Vagina (tissue), 2 donors: Measurements from ENCODE around the gene HUS1.

Experiments used
- POLR2A ChIP-seq, 2 donors: fragments of 450-650 bp; IDR thresholded peaks; one replicate each; pipeline ENCODE4 v1.6.1; 2017; ENCODE audit warnings: antibody characterized with exemption in 2 of 2, mild to moderate bottlenecking in 2 of 2, moderate library complexity in 2 of 2
- POLR2AphosphoS5 ChIP-seq, 2 donors: sonication (generic); formaldehyde crosslinking; IDR thresholded peaks; one replicate each; pipeline ENCODE4 v1.9.0; 2017; ENCODE audit warnings: antibody characterized with exemption in 2 of 2, mild to moderate bottlenecking in 2 of 2, low read depth in 1 of 2; ENCODE audit not compliant: insufficient read depth in 1 of 2
- TF ChIP-seq, protein P1 (sequence below), 3 experiments: fragments of 450-650 bp in 2 of 3; fragments of 200-600 bp in 1 of 3; sonication (generic) in 1 of 3; IDR thresholded peaks; one replicate each; pipeline ENCODE4 v1.5.1; 2017 to 2019; ENCODE audit warnings: antibody characterized with exemption in 3 of 3, mild to moderate bottlenecking in 2 of 3, moderate library complexity in 2 of 3

DNA sequence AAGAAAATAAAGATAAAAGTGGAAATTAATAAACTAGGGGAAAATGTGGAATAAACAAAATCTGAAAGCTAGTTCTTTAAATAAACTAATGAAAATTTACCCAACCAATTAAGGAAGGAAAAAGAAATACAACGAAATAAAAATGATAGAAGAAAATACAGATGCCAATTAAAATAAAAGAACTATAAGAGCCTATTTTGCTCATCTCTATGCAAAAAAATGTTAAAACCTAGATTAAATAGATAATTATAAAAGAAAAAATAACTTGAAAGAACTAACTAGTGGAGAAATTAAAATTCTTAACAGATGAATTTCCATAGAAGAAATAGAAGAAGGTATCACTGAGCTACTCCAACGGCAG, 63.8 kb downstream of the HUS1 start:
- TF ChIP-seq, protein P1, sequence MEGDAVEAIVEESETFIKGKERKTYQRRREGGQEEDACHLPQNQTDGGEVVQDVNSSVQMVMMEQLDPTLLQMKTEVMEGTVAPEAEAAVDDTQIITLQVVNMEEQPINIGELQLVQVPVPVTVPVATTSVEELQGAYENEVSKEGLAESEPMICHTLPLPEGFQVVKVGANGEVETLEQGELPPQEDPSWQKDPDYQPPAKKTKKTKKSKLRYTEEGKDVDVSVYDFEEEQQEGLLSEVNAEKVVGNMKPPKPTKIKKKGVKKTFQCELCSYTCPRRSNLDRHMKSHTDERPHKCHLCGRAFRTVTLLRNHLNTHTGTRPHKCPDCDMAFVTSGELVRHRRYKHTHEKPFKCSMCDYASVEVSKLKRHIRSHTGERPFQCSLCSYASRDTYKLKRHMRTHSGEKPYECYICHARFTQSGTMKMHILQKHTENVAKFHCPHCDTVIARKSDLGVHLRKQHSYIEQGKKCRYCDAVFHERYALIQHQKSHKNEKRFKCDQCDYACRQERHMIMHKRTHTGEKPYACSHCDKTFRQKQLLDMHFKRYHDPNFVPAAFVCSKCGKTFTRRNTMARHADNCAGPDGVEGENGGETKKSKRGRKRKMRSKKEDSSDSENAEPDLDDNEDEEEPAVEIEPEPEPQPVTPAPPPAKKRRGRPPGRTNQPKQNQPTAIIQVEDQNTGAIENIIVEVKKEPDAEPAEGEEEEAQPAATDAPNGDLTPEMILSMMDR (IDR thresholded peaks at IDR 0.05): no peak
- TF ChIP-seq POLR2AphosphoS5 (IDR thresholded peaks at IDR 0.05; ENCODE audit: insufficient read depth in 1 of 2, low read depth in 1 of 2): no peak
- no peak for TF ChIP-seq POLR2A (IDR thresholded peaks at IDR 0.05)
